HEK293 (cell line): ENCODE data around the gene FAN1.

Experiments
- FEZF1 ChIP-seq: fragments of 450-650 bp; formaldehyde crosslinking; IDR thresholded peaks from 2 replicates; pipeline ENCODE4 v1.5.1; 2016; ENCODE audit warnings: missing biosample characterization, missing genetic modification characterization
- GLI2 ChIP-seq: fragments of 450-650 bp; formaldehyde crosslinking; IDR thresholded peaks from 2 replicates; pipeline ENCODE4; 2017; ENCODE audit warnings: missing biosample characterization, missing genetic modification characterization, low read depth, borderline replicate concordance
- KLF7 ChIP-seq: fragments of 450-650 bp; formaldehyde crosslinking; IDR thresholded peaks from 2 replicates; pipeline ENCODE4 v1.5.1; 2016; ENCODE audit warnings: missing biosample characterization, missing genetic modification characterization, borderline replicate concordance
- PBX3 ChIP-seq: sonication (generic); formaldehyde crosslinking; IDR thresholded peaks from 2 replicates; pipeline ENCODE4 v1.8.1; 2022; ENCODE audit warnings: mild to moderate bottlenecking, moderate library complexity, missing genetic modification reagents
- RBAK ChIP-seq: fragments of 450-650 bp; formaldehyde crosslinking; IDR thresholded peaks from 2 replicates; pipeline ENCODE4 v1.5.1; 2016; ENCODE audit warnings: missing biosample characterization, missing genetic modification characterization
- SCRT2 ChIP-seq: fragments of 450-650 bp; formaldehyde crosslinking; IDR thresholded peaks from 2 replicates; pipeline ENCODE4 v1.5.1; 2016; ENCODE audit warnings: missing biosample characterization, missing genetic modification characterization
- SETDB1 ChIP-seq: IDR thresholded peaks from one replicate; pipeline ENCODE4 v1.6.1; 2017; ENCODE audit warnings: mild to moderate bottlenecking, low read length, moderate library complexity, mixed read lengths; ENCODE audit not compliant: insufficient read length
- ZBTB17 ChIP-seq: fragments of 450-650 bp; formaldehyde crosslinking; IDR thresholded peaks from 2 replicates; pipeline ENCODE4 v1.5.1; 2016; ENCODE audit warnings: missing biosample characterization, missing genetic modification characterization
- ZBTB6 ChIP-seq: fragments of 450-650 bp; formaldehyde crosslinking; IDR thresholded peaks from 2 replicates; pipeline ENCODE4 v1.5.1; 2017; ENCODE audit warnings: missing biosample characterization, missing genetic modification characterization
- ZNF112 ChIP-seq: fragments of 450-650 bp; formaldehyde crosslinking; IDR thresholded peaks from 2 replicates; pipeline ENCODE4 v1.5.0; 2017; ENCODE audit warnings: missing biosample characterization, missing genetic modification characterization
- ZNF114 ChIP-seq: fragments of 450-650 bp; formaldehyde crosslinking; IDR thresholded peaks from 2 replicates; pipeline ENCODE4 v1.5.0; 2017; ENCODE audit warnings: missing biosample characterization, missing genetic modification characterization
- ZNF16 ChIP-seq: fragments of 450-650 bp; formaldehyde crosslinking; IDR thresholded peaks from 2 replicates; pipeline ENCODE4 v1.5.1; 2016; ENCODE audit warnings: low read depth, missing biosample characterization, missing genetic modification characterization
- ZNF169 ChIP-seq: fragments of 450-650 bp; formaldehyde crosslinking; IDR thresholded peaks from 2 replicates; pipeline ENCODE4 v1.5.1; 2016; ENCODE audit warnings: missing biosample characterization, missing genetic modification characterization
- ZNF175 ChIP-seq: fragments of 450-650 bp; formaldehyde crosslinking; IDR thresholded peaks from 2 replicates; pipeline ENCODE4 v1.5.1; 2016; ENCODE audit warnings: missing biosample characterization, missing genetic modification characterization
- ZNF221 ChIP-seq: fragments of 450-650 bp; formaldehyde crosslinking; IDR thresholded peaks from 2 replicates; pipeline ENCODE4 v1.5.1; 2017; ENCODE audit warnings: missing biosample characterization, missing genetic modification characterization, borderline replicate concordance
- ZNF239 ChIP-seq: fragments of 450-650 bp; formaldehyde crosslinking; IDR thresholded peaks from 2 replicates; pipeline ENCODE4 v1.5.1; 2016; ENCODE audit warnings: missing biosample characterization, missing genetic modification characterization
- ZNF274 ChIP-seq, 2 experiments: fragments of 200-500 bp in 1 of 2; fragments of 450-650 bp in 1 of 2; sonication (Bioruptor generic) in 1 of 2; formaldehyde crosslinking in 1 of 2; IDR thresholded peaks; 2 replicates each; pipeline versions ENCODE4 v1.5.1 to v1.6.1; 2014 to 2016; ENCODE audit warnings: borderline replicate concordance in 1 of 2, inconsistent platforms in 1 of 2, low read length in 1 of 2, missing biosample characterization in 1 of 2, missing genetic modification characterization in 1 of 2
- ZNF280C ChIP-seq: fragments of 450-650 bp; formaldehyde crosslinking; IDR thresholded peaks from 2 replicates; pipeline ENCODE4 v1.5.1; 2016; ENCODE audit warnings: missing biosample characterization, missing genetic modification characterization
- ZNF302 ChIP-seq: fragments of 450-650 bp; formaldehyde crosslinking; IDR thresholded peaks from 2 replicates; pipeline ENCODE4 v1.5.1; 2016; ENCODE audit warnings: missing biosample characterization, missing genetic modification characterization, low read depth
- ZNF350 ChIP-seq: fragments of 450-650 bp; formaldehyde crosslinking; IDR thresholded peaks from 2 replicates; pipeline ENCODE4 v1.5.0; 2017; ENCODE audit warnings: missing biosample characterization, mild to moderate bottlenecking, missing genetic modification characterization
- ZNF362 ChIP-seq: fragments of 450-650 bp; formaldehyde crosslinking; IDR thresholded peaks from 2 replicates; pipeline ENCODE4 v1.5.1; 2016; ENCODE audit warnings: missing biosample characterization, missing genetic modification characterization
- ZNF394 ChIP-seq: fragments of 450-650 bp; formaldehyde crosslinking; IDR thresholded peaks from 2 replicates; pipeline ENCODE4 v1.5.1; 2016; ENCODE audit warnings: missing biosample characterization, missing genetic modification characterization, mild to moderate bottlenecking, moderate library complexity, borderline replicate concordance
- ZNF473 ChIP-seq: fragments of 450-650 bp; formaldehyde crosslinking; IDR thresholded peaks from 2 replicates; pipeline ENCODE4 v1.5.1; 2017; ENCODE audit warnings: missing biosample characterization, missing genetic modification characterization
- ZNF549 ChIP-seq: fragments of 450-650 bp; IDR thresholded peaks from 2 replicates; pipeline ENCODE4 v1.5.1; 2018; ENCODE audit warnings: missing biosample characterization, missing genetic modification characterization, mild to moderate bottlenecking, inconsistent platforms, moderate library complexity
- ZNF571 ChIP-seq: fragments of 450-650 bp; formaldehyde crosslinking; IDR thresholded peaks from 2 replicates; pipeline ENCODE4 v1.5.0; 2017; ENCODE audit warnings: missing biosample characterization, missing genetic modification characterization
- ZNF629 ChIP-seq: fragments of 450-650 bp; formaldehyde crosslinking; IDR thresholded peaks from 2 replicates; pipeline ENCODE4 v1.5.1; 2017; ENCODE audit warnings: missing biosample characterization, missing genetic modification characterization
- ZNF692 ChIP-seq: fragments of 450-650 bp; formaldehyde crosslinking; IDR thresholded peaks from 2 replicates; pipeline ENCODE4 v1.5.1; 2016; ENCODE audit warnings: missing biosample characterization, missing genetic modification characterization
- ZNF768 ChIP-seq: fragments of 450-650 bp; formaldehyde crosslinking; IDR thresholded peaks from 2 replicates; pipeline ENCODE4 v1.5.1; 2018; ENCODE audit warnings: missing biosample characterization, mild to moderate bottlenecking, missing genetic modification characterization
- ZNF837 ChIP-seq: fragments of 450-650 bp; formaldehyde crosslinking; IDR thresholded peaks from 2 replicates; pipeline ENCODE4 v1.5.1; 2016; ENCODE audit warnings: missing biosample characterization, missing genetic modification characterization
- ZSCAN18 ChIP-seq: fragments of 450-650 bp; formaldehyde crosslinking; IDR thresholded peaks from 2 replicates; pipeline ENCODE4 v1.5.1; 2016; ENCODE audit warnings: missing biosample characterization, missing genetic modification characterization
- ZSCAN23 ChIP-seq: fragments of 450-650 bp; formaldehyde crosslinking; IDR thresholded peaks from 2 replicates; pipeline ENCODE4 v1.5.1; 2016; ENCODE audit warnings: missing biosample characterization, missing genetic modification characterization

The FAN1 gene

GRCh38 chr15:30991255-30992235 lies 87.8 kb downstream of the FAN1 start, which contains the start of gene MTMR10 (continued):
- no peak for TF ChIP-seq ZNF629 (tag by site-specific recombination)
- no peak for TF ChIP-seq ZNF473 (tag by site-specific recombination)
- no peak for TF ChIP-seq ZNF768 (tag by site-specific recombination)
- TF ChIP-seq ZNF16 (tag by site-specific recombination) = no peak
- TF ChIP-seq FEZF1 (tag by site-specific recombination) = no peak
- no peak for TF ChIP-seq ZNF362 (tag by site-specific recombination)
- no peak for TF ChIP-seq ZNF302 (tag by site-specific recombination)
- TF ChIP-seq ZNF221 (tag by site-specific recombination) = no peak
- no peak for TF ChIP-seq KLF7 (tag by site-specific recombination)
- TF ChIP-seq GLI2 = no peak
- TF ChIP-seq RBAK (tag by site-specific recombination) = no peak
- no peak for TF ChIP-seq SCRT2
- TF ChIP-seq ZNF394 (tag by site-specific recombination) = no peak
- 0 out of 2 replicates have a peak, but pooled peaks have one; percentile 31 for TF ChIP-seq ZNF692 (tag by site-specific recombination)
- TF ChIP-seq ZBTB6 (tag by site-specific recombination) = no peak
- TF ChIP-seq ZBTB17 (tag by site-specific recombination) = no peak
- no peak for TF ChIP-seq ZNF112 (tag by site-specific recombination)
- no peak for TF ChIP-seq ZNF280C (tag by site-specific recombination)
- TF ChIP-seq ZNF239 (tag by site-specific recombination) = no peak
- TF ChIP-seq ZNF274 (IDR thresholded peaks at IDR 0.05; ENCODE audit: low read length) = no peak
- no peak for TF ChIP-seq ZNF274 (tag by site-specific recombination; IDR thresholded peaks at IDR 0.05; ENCODE audit: borderline replicate concordance)
- no peak for TF ChIP-seq ZNF175 (tag by site-specific recombination)
- TF ChIP-seq PBX3 = no peak
- no peak for TF ChIP-seq ZSCAN18 (tag by site-specific recombination)
- no peak for TF ChIP-seq ZNF350
- TF ChIP-seq ZNF114 (tag by site-specific recombination) = no peak
- TF ChIP-seq ZNF837 (tag by site-specific recombination) = no peak
- no peak for TF ChIP-seq ZSCAN23 (tag by site-specific recombination)
- TF ChIP-seq ZNF169 (tag by site-specific recombination) = no peak
- no peak for TF ChIP-seq ZNF571 (tag by site-specific recombination)
- no peak for TF ChIP-seq SETDB1
- no peak for TF ChIP-seq ZNF549 (tag by site-specific recombination)
